ENCODE measurements around the gene RASAL1. TPM values are rescaled to one million over a fixed set of nuclear protein-coding genes. Genes with fewer than 3 reads are reported as not detected.

RASAL1 gene
- total RNA-seq, 1 experiment from 2014 or later: 2.3 TPM

DNA sequence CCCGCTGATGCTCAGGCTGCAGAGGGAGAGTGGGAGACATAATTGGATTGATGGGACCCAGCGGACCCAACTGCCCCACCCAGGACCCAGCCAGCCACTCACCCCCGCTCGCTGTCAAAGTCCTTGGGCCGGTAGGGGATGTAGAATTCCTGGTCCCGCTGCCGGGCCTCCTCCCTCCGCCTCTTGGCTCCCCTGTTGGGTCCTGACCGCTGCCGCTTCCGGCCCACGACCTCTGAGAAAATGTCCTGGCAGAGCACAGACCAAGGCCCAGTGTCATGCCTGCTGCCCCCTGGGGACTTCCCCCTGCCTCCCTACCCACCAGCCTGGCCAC is 27.4 kb upstream of the RASAL1 start:
- no peak for DNase-seq (ENCODE audit: extremely low read depth, low read depth)

DNA sequence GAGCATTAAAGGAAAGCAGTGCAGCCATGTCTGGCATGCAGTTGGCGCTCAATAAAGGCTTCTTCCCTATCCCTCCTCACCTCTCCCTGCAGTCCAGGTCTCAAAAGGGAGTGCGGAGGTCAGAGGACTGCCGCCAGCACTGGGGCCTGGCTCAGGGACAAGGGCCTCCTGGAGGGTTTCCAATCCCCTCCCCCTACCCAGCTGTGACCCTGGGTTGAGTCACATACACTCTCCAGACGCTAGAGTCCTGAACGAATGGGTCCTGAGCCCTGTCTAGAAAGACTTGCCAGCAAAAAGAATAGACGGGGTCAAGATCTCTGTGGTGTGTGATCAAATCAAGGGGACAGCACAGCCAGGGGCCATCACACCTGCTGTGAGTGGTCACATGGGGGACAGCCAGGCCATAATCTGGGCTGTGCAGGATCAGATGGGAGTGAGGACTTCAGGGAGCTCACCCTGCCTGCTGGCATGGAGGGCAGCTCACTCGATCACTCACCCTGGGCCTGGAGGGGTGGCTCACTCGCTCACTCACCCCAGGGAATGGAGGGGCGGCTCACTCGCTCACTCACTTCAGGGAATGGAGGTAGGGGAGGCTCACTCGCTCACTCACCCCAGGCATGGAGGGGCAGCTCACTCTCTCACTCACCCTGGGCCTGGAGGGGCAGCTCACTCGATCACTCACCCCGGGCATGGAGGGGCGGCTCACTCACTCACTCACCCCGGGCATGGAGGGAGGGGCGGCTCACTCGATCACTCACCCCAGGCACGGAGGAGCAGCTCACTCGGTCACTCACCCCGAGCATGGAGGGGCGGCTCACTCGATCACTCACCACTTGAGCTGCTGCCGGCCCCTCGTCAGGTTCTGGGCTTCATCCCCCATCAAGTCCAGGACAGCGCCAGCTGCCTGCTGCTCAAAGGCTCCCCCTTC is 26.8 kb upstream of the RASAL1 start:
- DNase-seq (ENCODE audit: extremely low read depth, low read depth): no peak

DNA sequence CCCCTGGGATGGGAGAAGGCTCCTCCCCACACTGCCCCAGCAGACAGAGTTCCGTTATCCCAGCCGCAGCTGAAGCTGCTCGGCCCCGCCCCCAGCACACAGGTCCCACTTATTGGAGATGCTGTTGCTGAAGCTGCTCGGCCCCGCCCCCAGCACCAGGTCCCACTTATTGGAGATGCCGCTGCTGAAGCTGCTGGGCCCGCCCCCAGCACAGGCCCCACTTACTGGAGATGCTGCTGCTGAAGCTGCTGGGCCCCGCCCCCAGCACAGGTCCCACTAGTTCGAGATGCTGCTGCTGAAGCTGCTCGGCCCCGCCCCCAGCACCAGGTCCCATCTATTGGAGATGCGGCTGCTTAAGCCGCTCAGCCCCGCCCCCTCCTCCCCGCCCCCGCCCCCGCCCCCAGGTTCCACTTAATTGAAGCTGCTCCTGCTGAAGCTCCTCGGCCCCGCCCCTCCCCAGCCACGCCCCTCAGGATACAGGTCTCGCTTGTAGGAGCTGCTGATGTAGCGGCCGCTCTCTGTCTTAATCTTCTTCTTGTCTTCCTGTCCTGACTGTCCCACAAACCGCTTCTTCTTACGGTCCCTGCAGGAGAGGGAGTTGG is 26.0 kb upstream of the RASAL1 start:
- no peak for DNase-seq (ENCODE audit: extremely low read depth, low read depth)

- no peak for DNase-seq (ENCODE audit: extremely low read depth, low read depth)
Observed at GRCh38 chr12:113159937-113160336, 24.4 kb upstream of the RASAL1 start.

DNA sequence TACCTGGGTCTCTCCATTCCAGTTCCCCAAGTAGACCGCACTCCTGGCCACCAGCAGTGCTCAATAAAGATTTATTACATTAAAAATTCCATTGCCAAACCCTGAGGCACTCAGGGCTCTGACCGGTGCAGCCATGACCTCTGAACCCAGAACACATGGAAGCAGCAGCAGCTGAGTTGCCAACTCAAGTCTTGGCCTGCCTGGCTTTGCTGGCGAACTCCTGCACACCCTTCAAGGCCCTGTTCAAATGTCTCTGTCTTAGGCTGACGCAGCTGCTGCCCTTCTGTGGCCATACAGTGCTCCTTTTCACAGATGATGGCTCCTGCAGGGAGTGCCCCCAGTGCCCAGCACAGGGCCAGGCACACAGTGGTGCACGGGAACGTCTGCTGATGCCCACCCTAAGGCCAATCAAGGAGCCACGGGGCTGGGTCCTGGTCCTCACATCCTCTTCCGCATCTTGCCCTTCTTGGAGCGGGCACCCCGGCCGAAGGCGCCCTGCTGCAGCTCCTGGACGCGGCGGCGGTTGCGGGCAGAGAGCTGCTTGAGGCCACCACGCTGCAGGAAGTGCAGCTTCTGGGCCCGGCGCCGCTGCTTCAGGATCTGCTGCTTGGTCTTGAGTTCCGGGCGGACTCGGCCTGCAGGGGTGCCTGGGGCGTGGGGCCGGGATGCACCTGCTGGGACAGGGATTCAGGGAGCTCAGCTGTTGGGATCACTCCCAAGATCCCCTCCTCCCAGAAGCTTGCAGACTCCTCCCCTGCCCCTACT is 23.1 kb upstream of the RASAL1 start:
- DNase-seq (ENCODE audit: extremely low read depth, low read depth): no peak

- DNase-seq (ENCODE audit: extremely low read depth, low read depth): no peak
Observed at GRCh38 chr12:113157218-113157859, 21.8 kb upstream of the RASAL1 start.

GRCh38 chr12:113155646-113156045 is 20.1 kb upstream of the RASAL1 start:
- DNase-seq (ENCODE audit: extremely low read depth, low read depth): no peak

GRCh38 chr12:113155060-113155459 is 19.5 kb upstream of the RASAL1 start:
- no peak for DNase-seq (ENCODE audit: extremely low read depth, low read depth)

DNA sequence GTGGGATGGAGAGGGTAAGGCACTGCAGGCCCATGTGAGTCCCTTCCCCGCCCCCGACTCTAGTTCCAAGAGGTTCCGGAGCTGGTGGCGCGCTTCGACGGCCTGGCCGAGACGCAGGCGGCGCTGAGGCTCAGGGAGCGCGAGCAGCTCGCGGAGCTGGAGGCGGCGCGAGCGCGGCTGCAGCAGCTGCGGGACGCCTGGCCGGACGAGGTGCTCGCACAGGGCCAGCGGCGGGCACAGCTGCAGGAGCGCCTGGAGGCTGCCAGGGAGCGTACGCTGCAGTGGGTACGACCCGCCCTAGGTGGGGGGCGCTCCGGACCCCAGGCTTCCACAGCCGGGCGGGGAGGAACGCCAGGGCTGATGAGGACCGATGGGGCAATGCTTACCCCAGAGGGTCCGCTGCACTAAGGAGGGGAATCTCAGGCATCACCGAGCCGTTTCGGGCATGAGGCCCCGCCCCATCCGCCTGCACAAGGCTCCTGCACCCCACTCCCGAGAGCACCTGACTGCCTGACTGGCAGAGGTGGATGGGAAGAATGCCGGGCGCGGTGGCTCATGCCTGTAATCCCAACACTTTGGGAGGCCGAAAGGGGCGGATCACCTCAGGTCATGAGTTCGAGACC is 18.9 kb upstream of the RASAL1 start:
- no peak for DNase-seq (ENCODE audit: extremely low read depth, low read depth)

DNA sequence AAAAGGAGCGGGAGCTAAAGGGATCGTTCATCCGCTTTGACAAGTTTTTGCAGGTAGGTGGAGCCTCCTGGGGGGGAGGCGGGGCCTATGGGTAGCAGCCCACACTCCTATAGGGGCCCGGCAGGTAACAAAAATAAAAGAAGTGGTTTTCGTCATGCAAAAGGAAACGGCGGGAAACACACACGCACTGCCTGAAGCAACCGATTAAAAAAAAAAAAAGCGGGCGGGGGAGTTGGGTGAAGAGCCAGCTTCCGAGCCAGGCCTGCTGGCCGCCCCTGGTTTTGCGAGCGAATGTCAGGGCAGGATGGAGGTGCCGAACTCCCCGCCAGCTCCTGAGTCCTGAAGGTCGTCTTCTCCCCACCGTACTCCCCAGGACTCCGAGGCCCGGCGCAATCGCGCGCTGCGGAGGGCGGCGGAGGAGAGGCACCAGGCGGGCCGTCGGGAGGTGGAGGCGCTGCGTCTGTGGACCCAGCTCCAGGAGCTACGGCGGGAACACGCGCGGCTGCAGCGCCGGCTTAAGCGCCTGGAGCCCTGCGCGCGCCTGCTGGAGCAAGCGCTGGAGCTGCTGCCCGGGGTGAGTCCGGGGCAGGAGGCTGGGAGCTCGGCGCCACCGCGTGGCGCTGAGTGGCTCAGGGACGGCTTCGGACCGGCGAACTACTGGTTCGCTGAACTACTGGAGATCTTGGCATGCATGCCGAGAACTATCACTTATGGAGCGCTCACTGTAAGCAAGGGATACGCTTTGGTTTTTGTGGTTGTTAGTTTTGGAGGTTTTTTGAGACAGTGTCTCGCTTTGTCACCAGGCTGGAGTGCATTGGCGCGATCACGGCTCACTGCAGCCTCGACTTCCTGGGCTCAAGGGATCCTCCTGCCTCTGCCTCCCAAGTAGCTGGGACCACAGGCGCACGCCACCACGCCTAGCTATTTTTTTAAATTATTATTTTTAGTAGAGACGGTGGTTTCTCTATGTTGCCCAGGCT is 17.6 kb upstream of the RASAL1 start:
- peak; percentile 74 for DNase-seq (ENCODE audit: extremely low read depth, low read depth)

DNA sequence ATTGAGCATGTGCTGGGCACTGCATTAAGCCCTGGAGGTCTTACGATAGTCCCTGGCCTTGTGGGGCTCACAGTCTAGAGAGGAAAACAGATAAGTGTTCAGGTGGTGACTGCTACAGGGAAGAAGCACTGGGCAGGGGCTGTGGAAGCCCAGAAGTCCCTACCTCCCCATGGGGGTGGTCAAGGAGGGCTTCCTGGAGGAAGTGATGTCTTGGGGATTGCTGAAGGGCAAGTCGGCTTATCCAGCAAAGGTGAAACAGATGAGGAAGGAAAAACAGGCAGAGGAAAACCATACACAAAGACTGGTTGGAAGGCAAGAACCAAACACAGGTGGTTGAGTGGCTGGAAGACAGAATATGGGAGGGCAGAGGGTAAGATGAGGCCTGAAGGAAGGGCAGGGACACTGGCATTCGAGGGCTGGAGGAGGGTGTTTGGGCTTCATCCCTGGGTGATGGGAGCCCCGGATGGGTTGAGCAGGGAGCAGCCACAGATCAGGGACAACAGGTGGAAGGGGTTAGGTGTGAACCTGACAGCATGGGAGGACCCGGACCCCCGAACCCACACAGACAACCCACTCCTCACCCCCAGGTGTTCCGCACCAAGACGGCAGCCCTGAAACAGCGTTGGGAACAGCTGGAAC is 16.8 kb upstream of the RASAL1 start:
- no peak for DNase-seq (ENCODE audit: extremely low read depth, low read depth)

DNA sequence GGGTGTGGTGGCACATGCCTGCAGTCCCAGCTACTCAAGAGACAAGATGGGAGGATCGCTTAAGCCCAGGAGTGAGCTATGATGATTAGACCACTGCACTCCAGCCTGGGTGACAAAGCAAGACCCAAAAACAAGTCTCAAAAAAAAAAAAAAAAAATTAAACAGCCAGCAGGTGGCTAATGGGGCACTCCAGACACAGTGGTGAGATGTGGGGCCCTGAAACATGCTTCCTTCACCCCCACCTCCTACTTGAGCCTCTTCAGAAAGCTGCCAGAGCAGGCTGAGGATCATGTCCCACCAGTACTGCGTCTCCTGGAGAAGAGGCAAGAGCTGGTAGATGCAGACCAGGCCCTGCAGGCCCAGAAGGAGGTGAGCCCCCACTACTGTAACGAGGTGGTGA is 16.1 kb upstream of the RASAL1 start:
- DNase-seq (ENCODE audit: extremely low read depth, low read depth): no peak

DNA sequence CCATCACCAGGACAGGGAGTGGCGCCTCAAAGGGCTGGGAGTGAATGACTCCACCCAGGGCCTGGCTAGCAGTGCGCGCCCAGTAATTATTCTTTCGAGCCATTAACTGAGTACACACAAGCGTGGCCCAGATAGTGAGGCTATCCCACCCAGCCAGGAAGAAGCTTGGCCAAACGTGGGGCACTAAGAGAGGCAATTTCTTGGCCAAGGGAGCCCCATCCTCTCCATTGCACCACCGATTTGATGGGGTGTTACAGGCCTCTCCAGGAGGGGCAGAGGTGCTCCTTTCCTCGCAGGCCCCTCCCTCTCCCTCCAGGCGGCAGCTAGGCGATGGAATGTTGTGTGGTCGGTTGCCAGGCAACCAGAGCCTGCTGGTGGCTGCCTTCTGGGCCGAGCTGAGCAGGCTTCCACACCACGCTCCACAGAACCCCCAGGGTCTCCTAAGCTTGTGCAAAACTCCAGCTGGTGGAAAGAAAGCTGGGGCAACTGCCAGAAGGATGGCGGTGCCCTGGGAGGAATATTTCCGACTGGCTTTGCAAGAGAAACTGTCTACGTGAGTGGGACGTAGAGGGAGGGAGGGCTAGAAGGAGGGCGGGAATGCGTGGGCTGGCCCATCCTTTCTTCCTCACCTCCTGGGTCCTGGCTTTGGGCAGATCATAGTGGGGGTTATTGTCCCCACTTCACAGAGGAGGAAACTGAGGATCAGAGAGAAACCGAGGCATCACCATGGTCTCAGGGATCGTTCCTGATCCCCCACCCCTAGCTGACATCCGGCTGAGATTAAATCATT is 14.0 kb upstream of the RASAL1 start, which contains the start of gene CFAP73:
Gene CFAP73 (plus strand): TSS at position 364 of the 790 bp plus-strand sequence. CDS start 134 bp downstream, at position 498.
- DNase-seq (ENCODE audit: extremely low read depth, low read depth): peak; percentile 67

- DNase-seq (ENCODE audit: extremely low read depth, low read depth): no peak
Observed at GRCh38 chr12:113146999-113147398, 11.4 kb upstream of the RASAL1 start.

- no peak for DNase-seq (ENCODE audit: extremely low read depth, low read depth)
Observed at GRCh38 chr12:113145720-113146551, 10.4 kb upstream of the RASAL1 start.

GRCh38 chr12:113144806-113145205 is 9.2 kb upstream of the RASAL1 start:
- no peak for DNase-seq (ENCODE audit: extremely low read depth, low read depth)

DNA sequence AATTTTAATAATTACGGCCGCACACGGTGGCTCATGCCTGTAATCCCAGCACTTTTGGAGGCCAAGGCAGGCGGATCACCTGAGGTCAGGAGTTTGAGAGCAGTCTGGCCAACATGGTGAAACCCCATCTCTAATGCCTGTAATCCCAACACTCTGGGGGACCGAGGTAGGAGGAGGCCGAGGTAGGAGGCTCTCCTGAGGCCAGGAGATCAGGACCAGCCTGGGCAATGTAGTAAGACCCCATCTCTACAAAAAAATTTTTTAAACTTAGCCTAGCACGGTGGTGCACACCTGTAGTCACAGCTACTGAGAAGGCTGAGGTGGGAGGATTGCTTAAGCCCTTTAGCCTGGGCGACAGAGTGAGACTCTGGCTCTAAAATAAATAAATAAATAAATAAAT is 8.4 kb upstream of the RASAL1 start:
- DNase-seq (ENCODE audit: extremely low read depth, low read depth): no peak

Measured in NCI-H460 (cell line).